Activated CD8-positive, alpha-beta memory T cell treated with anti-CD3 and anti-CD28 coated beads, Interleukin-2, amount 50 U/mL, for 4 hours (primary cell): Measurements from ENCODE around the gene RREB1.

ENCODE experiments used
- DNase-seq: peaks from one replicate; pipeline ENCODE4 v3.0.0-alpha.2; 2020

RREB1 gene, protein sequence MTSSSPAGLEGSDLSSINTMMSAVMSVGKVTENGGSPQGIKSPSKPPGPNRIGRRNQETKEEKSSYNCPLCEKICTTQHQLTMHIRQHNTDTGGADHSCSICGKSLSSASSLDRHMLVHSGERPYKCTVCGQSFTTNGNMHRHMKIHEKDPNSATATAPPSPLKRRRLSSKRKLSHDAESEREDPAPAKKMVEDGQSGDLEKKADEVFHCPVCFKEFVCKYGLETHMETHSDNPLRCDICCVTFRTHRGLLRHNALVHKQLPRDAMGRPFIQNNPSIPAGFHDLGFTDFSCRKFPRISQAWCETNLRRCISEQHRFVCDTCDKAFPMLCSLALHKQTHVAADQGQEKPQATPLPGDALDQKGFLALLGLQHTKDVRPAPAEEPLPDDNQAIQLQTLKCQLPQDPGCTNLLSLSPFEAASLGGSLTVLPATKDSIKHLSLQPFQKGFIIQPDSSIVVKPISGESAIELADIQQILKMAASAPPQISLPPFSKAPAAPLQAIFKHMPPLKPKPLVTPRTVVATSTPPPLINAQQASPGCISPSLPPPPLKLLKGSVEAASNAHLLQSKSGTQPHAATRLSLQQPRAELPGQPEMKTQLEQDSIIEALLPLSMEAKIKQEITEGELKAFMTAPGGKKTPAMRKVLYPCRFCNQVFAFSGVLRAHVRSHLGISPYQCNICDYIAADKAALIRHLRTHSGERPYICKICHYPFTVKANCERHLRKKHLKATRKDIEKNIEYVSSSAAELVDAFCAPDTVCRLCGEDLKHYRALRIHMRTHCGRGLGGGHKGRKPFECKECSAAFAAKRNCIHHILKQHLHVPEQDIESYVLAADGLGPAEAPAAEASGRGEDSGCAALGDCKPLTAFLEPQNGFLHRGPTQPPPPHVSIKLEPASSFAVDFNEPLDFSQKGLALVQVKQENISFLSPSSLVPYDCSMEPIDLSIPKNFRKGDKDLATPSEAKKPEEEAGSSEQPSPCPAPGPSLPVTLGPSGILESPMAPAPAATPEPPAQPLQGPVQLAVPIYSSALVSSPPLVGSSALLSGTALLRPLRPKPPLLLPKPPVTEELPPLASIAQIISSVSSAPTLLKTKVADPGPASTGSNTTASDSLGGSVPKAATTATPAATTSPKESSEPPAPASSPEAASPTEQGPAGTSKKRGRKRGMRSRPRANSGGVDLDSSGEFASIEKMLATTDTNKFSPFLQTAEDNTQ (N-terminal part only)

DNA sequence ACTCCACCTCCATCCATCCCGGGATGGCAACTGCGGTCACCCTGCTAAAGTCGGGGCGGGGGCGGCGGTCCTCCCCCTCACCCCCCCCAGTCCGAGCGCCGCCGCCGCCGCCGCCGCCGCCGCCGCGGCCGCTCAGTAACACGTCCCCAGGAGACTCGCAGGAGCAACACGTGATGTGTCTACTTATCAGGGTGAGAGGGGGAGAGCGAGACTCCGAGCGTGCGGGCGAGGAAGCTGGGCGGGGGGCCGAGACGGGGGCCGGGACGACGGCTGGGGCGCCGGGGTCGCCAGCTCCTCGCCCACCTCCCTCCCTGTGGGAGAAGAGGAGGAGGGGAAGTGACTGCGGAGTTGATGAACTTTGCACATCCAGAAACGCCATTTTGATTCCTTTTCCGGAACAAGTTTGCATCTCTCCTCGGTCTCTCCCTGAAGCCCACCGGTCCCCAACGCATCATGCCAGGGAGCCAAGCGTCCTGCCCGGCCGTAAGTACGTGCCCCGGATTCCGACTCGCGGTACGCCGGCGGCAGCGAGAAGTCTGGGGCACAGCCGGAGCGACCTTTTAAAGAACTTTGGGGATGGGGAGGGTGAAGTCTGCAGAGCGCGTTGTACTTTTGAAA lies at the start of gene RREB1:
TSS of gene RREB1 (plus strand) at position 384 of the 618 bp plus-strand sequence. CDS start 73,951 bp downstream, outside the sequence.
- DNase-seq: peak; percentile 60

DNA sequence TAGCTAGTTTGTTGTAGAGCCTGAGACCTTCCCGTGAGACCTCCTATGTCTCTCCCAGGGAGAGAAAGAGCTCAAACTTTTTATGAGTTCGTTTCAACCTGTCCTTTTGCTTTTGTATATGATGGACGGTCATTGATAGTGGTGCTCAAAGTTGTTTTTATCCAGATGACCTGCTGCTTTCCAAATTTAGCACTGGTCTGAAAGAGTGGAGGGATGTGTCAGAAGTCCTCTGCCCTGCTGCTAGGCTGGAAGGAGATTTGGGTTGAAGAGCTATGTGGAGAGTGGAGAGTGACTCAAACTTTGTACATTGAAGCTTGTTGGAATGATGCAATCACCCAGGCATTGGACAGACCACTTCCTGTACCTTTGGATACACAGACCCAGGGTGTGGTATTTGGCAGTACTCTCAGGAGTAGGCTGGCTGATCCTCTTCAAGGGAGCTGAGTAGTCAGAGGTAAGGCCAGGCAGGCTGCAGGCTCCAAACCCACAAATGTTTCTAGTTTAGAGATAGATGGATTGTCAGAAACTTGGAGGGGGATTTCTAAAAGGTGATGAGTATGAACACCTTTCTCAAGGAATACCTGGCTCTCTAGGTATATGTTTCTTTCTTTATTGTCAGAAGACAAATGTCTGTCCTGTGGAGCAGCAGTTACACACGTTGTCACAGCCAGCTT lies 49.4 kb upstream of the RREB1 start:
- DNase-seq: no peak

DNA sequence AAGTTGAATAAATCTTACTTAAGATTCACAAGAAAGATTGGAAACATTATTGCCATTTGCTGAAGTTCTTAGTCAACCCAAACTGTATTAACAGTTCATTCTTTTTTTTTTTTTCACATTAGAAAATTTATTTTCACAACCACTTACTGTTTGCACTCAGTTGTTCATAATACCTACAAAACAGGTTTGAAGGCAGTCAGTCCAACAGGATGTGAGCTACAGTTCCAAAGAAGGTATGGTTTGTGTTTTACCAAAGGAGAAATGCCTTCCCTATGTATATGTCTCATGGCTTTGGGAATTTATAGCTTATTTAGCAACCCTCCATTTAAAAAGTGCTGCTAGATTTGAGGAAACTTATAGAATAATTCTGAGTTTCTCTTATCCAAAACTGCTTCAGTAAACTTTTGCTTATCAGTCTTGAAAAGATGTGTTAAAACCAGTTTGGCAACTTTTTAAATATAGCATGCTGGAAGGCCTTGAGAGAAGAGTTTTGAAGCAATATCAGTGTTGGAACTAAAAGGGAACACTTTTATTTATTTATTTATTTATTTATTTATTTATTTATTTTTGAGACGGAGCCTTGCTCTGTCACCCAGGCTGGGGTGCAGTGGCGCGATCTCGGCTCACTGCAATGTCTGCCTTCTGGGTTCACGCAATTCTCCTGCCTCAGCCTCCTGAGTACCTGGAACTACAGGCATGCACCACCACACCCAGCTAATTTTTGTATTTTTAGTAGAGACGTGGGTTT lies 46.8 kb upstream of the RREB1 start:
- DNase-seq: no peak

DNA sequence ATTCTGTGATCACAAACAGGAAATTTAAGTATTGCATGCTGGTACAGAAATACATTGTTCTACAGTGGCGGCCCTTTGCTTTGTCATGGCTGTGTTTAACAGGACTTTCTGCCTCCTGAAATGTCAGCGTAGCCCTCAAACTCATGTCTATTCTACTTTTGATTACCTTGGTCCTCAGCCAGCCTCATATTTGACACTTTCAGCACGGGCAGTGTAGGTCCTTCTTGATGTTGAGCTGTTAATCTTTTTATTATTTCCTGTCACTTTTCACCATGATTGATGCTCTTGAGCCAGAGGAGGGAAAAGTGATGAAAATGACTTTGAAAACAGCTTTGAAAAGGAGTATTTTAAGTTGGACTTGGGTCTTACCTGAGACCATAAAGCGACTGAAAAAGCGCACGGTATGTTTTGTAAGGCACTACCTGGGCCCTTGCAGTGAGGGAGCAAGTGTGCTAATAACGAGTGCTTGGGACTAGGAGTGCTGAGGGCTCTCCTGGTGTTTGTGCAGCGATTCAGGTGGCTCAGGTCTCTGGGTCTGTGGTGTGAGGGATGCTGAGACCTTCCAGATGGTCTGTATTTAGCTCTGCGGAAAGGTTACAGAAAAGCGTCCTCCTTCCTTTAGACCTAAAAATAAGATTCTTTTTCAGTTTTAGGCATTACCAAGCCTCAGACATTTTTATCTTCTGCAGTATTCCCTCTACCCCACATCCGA lies 45.2 kb upstream of the RREB1 start:
- no peak for DNase-seq

DNA sequence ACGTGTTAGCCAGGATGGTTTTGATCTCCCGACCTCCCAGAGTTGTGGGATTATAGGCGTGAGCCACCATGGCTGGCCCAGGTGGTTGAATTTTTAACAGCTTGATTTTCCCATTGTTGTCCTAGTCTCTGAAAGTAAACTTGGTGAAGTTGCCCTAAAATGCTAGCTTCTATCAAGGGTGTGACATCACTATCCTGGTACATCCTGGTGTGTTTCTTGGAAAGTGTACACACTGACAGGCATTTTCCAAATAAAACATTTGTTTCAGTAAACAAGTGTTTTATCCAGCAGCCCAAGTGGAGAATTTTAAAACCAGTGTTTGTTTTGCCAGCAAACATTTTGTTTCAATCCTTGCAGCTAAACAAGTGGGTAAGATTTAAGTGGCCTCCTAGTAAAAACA lies 40.5 kb upstream of the RREB1 start:
- no peak for DNase-seq

DNA sequence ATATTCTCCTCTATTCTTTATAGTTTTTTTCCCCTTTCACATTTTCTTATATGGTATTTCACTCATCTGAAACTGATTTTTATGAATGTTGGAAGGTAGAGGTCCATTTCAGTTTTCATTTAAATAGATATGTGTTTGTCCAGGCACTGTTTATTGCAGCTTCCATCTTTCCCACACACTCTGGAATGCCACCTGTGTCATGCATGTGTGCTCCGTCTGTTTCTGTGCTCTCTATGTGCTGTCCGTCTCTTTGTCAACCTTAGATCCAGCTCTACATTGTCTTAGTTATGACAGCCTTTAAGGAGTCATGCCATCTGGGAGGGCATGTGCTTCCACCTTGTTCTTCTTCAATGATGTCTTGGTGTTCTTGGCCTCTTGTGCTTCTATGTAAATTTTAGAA lies 36.4 kb upstream of the RREB1 start:
- DNase-seq: no peak

DNA sequence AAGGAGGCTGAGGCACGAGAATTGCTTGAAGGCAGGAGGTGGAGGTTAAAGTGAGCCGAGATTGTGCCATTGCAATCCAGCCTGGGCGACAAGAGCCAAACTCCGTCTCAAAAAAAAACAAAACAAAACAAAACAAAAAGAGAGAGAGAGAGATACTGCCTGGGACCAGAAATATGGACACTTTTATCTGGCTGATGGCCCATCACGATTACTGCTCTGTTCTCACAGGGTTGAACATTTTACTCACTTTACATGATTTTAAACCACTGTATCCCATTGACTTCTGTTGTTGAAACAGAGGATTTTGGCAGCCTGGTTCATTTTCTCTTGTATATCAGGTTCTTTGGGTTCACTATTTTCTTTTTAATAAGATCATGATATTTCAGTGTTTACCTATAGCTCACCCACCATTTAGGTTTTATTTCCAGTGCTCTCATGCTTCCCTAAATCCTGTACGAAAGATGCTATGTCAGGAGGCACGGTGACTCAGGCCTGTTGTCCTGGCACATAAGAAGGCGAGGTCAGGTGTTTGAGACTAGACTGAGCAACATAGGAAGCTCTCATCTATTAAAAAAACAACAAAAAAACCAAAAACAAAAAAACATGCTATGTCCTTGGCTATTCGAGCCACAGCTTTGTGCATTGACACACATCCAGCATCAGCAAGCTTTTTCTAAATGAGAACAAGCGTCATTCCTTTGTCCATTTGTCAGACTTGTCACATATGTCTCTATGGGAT lies 34.5 kb upstream of the RREB1 start:
- DNase-seq: no peak

DNA sequence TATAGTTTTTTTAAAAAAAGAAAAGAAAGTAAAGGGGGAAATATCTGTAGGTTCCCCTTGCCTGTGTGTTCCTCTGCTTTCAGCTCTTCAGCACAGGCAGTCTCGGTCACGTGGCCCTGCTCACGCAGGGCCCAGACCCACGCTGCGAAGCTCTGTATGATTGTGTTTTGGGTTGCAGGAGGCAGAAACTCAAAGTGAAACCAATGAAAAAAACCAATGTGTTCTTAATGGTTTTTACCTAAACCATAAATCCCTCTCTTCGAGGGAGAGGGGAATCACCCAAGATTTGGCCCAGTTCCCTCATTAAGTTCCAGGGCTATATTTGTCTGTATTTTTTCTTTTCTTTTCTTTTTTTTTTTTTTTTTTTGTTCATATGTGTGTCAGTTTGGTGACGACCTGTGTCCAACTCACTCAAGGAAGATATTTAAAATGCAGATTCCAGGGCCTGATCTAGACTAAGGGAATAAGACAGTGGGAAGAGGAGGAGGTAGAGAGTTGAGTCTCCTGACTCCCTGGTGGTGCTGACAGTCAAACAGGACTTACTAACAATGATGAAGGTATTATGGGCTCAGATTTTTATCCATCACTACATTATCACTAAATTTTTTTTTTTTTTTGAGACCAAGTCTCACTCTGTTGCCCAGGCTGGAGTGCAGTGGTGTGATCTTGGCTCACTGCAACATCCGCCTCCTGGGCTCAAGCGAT lies 33.8 kb upstream of the RREB1 start:
- peak; percentile 57 for DNase-seq

DNA sequence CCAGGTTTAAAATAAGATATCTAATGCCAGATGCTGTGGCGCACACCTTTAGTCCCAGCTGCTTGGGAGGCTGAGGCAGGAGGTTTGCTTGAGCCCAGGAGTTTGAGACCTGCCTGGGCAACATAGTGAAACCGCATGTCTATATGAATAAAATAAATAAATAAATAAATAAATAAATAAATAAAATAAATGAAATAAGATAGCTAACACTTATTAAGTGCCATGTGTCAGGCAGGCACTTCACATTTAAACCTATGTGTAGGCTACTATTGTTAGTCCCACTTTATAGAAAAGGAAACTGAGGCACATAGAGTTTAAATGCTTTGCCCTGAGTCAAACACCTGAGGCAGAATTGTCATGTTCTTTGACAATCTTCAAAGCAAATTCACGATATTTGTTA lies 32.9 kb upstream of the RREB1 start:
- no peak for DNase-seq

DNA sequence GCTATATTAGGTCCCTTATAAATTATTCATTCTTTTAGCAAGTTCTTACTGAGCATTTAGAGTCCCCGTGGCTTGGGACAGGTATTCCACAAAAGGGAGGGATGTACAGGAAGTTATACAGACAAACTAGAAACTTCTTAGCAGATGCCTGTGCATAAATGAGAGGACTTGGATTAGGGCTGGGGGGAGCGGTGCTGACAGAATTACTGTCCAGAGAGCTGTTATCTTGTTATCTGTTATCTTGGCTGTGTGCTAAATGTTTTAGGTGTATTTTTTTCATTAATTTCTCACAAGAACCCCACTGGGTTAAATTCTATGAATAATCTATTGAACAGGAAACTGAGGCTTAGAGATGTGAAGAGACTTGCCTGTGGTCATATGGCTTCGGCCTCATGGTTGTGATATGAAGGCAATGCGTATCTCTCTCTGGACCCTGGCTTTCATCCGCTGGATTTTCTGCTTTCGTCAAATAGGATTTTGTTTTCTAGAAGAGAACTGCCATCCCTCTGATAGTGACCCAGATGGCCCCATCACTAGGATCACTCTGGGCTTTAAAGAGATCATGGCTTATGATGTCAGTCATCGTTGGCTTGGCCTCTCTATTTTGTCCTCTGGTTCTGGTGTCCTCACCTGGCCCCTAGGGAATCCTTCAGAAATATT lies 32.3 kb upstream of the RREB1 start:
- no peak for DNase-seq

DNA sequence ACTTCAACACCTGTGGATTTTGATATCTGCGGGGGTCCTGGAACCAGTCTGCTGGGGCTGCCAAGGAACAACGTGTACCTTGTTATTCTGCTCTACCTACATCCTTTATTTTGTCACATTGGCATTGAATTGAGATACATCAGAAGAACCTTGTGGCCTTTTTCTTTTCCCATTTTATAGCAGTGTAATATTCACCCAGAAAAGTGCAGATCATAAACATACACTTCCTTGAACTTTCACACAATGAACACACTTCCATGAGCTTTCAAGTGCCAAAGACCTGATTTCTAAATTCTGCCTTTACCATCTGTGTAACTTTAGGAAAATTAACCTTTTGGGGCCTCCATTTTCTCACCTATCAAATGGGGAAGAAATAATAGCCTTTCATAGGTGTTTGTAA lies 29.9 kb upstream of the RREB1 start:
- DNase-seq: no peak

DNA sequence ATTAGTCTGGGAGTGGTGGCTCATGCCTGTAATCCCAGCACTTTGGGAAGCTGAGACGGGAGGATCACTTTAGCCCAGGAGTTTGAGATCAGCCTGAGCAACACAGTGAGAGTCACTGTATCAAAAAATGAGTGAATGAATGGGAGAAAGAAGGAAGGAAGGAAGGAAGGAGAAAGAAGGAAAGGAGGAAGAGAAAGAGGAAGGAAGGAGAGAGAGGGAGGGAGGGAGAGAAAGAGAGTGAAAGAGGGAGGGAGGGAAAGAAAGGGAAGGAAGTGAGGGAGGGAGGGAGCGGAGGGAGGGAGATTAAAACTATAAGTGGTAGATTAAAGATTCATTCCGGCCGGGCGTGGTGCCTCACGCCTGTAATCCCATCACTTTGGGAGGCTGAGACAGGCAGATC lies 28.9 kb upstream of the RREB1 start:
- DNase-seq: no peak

DNA sequence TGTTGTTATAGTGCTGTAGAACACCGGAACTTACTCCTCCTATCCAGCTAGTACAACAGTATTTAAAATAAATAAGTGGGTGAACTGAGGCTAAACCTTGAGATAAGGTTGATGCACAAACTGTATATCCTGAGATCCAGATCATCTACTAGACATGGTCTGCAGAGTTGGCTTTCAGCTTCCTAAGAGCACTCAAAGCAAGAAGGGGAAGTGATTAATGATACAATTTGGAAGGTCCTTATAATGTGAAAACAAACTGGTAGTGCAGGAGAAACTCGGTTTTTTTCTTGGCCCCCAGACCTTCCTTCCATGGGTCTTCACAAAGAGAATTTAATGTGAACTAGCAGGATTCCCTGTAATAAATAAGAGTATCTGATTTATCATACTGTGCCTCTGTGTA lies 27.4 kb upstream of the RREB1 start:
- DNase-seq: no peak

DNA sequence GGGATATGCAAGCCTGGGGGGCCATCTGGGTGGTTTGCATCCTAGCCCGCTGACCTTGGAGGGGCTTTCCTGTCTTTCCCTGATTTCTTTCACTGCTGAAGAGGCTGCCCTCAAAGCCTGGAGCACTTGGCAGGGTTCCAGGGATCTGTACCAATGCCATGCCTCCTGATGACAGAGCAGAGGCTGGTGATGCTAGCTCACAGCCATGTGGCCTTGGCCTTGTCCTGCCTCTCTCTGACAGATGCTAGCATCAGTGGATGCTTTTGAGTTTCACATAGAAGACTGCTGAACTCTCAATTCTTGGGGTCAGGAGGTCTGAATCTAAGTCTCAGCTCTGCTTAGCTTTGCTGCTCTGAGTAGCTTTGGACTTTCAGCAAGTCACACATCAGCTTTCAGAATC lies 21.9 kb upstream of the RREB1 start:
- DNase-seq: no peak

DNA sequence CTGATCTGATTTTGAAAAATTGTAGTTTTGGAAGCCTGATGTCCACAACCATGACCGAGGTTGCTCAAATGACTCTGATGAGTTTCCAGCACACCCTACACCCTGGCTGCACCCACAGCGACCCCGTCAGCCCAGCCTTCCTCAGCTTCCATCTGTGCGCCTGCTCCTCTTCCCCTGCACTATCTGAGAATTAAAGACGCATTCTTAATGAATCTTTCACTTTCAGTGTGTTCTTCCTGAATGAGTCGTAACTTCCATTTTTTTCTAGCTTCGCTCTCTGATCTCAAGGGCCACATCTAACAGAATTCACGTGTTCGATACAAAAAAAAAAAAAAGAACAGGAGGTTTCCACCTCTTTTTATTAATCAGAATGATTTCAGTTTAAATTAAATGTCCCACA lies 21.3 kb upstream of the RREB1 start:
- DNase-seq: peak; percentile 43

DNA sequence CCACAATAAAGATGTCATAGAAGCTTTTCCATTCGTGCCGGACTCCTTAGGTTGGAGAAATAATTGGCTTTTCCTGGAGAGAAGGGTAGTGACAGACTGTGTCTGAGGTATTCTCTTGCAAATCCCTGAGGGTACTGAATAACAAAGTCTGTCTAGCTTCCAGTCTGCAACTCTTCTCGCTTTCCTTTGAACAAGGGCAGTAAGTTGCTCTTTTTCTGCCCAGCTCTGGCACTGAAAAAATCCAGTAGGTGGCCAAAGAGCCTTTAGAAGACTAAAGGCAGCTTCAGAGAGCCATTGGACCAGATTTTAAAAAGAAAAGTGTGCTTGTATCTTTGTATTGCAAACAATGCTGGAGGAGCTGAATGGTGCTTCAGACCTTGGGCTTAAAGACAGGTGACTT lies 20.7 kb upstream of the RREB1 start:
- no peak for DNase-seq

DNA sequence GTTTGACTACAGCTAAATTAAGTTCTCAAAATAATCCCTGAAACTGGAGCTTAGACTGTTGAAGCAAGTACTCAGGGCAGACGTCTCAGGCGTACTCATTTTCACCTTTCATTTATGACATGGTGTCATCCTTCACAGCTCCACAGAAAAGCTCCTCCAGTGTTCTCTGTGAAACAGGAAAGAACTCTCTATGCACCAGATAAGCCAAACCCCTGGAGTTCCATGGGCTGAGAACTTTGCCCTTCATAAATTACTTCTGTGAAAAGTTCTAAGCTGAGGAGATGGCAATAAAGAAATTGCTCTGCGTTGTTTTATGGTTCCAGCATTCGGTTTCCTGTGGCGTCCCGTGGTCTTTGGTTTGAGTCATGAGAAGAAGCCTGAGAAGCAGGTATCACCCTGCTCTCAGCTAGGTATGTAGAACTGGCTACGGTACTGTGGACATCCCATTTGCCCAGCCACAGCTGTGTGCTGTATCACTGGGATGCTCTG lies 20.2 kb upstream of the RREB1 start:
- peak; percentile 28 for DNase-seq

DNA sequence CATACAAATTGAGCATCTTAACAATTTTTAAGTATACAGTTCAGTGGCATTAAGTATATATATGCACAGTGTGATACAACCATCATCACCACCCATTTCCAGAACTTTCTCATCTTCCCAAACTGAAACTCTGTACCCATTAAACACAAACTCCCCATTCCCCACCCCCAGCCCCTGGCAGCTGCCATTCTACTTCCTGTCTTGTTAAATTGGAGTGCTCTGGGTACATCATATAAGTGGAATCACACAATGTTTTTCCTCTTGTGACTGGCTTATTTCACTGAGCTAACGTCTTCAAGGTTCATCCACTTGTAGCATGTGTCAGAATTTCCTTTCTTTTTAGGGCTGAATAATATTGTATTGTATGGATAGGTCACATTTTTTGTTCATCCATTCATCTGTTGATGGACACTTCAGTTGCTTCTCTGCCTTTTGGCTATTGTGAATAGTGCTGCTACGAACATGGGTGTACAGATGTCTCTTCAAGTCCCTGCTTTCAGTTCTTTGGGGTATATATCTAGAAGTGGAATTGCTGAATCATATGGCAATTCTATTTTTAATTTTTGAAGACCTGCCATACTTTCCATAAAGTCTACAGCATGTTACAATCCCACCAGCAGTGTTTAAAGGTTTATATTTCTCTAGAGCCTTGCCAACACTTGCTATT lies 19.6 kb upstream of the RREB1 start:
- DNase-seq: no peak
